GM23338 (cell line): ENCODE measurements around the gene ACOT8. TPM values are rescaled to one million over a fixed set of nuclear protein-coding genes. Genes with fewer than 3 reads are reported as not detected.

ENCODE experiments used
- ATAC-seq: fragments of 200-7000 bp; cut with Tn5 transposase; 3 replicates; pipeline ENCODE4 v1.9.1; 2020
- DNase-seq: peaks from one replicate; pipeline ENCODE4 v3.0.0-alpha.2; 2015; ENCODE audit warnings: low spot score
- H2AFZ ChIP-seq: fragments of 200-600 bp; sonication (generic); 2 replicates; pipeline ENCODE4 v1.8.0; 2016; ENCODE audit warnings: antibody characterized with exemption, mild to moderate bottlenecking, moderate library complexity
- H3F3A ChIP-seq: fragments of 200-600 bp; sonication (generic); replicated peaks from 2 replicates; pipeline ENCODE4 v1.8.0; 2017; ENCODE audit warnings: antibody characterized with exemption, mixed run types, low read depth
- H3K27ac ChIP-seq: fragments of 200-600 bp; sonication (generic); 2 replicates; pipeline ENCODE4 v1.6.1; 2016; ENCODE audit warnings: low read depth
- H3K27me3 ChIP-seq: fragments of 200-600 bp; sonication (generic); 2 replicates; pipeline ENCODE4 v1.8.0; 2016; ENCODE audit warnings: mild to moderate bottlenecking, mixed run types, moderate library complexity; ENCODE audit not compliant: insufficient read depth
- H3K36me3 ChIP-seq: fragments of 200-600 bp; sonication (generic); 2 replicates; pipeline ENCODE4 v1.8.0; 2016; ENCODE audit warnings: mild to moderate bottlenecking; ENCODE audit not compliant: insufficient read depth
- H3K4me1 ChIP-seq: fragments of 200-600 bp; sonication (generic); 2 replicates; pipeline ENCODE4 v1.8.0; 2016; ENCODE audit warnings: mild to moderate bottlenecking, moderate library complexity; ENCODE audit not compliant: insufficient read depth
- H3K4me2 ChIP-seq: fragments of 200-600 bp; sonication (generic); 2 replicates; pipeline ENCODE4 v1.7.1; 2017; ENCODE audit warnings: mixed run types
- H3K4me3 ChIP-seq: fragments of 200-600 bp; sonication (generic); 2 replicates; pipeline ENCODE4 v1.6.1; 2016; ENCODE audit warnings: mixed run types
- H3K79me2 ChIP-seq: fragments of 200-600 bp; sonication (generic); replicated peaks from 2 replicates; pipeline ENCODE4 v1.8.0; 2017; ENCODE audit warnings: mild to moderate bottlenecking; ENCODE audit not compliant: insufficient read depth
- H3K9me2 ChIP-seq: fragments of 200-600 bp; sonication (generic); 2 replicates; pipeline ENCODE4 v1.8.0; 2017; ENCODE audit not compliant: insufficient read depth
- H4K20me1 ChIP-seq: fragments of 200-600 bp; sonication (generic); replicated peaks from 2 replicates; pipeline ENCODE4 v1.8.0; 2017; ENCODE audit warnings: mild to moderate bottlenecking; ENCODE audit not compliant: insufficient read depth
- H3K27ac Mint-ChIP-seq: 2 replicates; pipeline ENCODE4 v1.8.0; 2020; ENCODE audit warnings: inconsistent platforms, mild to moderate bottlenecking, moderate library complexity, mixed read lengths
- H3K27me3 Mint-ChIP-seq: 3 replicates; pipeline ENCODE4 v1.8.0; 2022; ENCODE audit warnings: low read depth, mild to moderate bottlenecking, moderate library complexity, mixed read lengths, inconsistent platforms; ENCODE audit not compliant: insufficient read depth, poor library complexity
- H3K36me3 Mint-ChIP-seq: 3 replicates; pipeline ENCODE4 v1.8.0; 2021; ENCODE audit warnings: low read depth, mild to moderate bottlenecking, inconsistent platforms, moderate library complexity, mixed read lengths
- H3K4me1 Mint-ChIP-seq: 3 replicates; pipeline ENCODE4 v1.8.0; 2020; ENCODE audit warnings: mild to moderate bottlenecking, inconsistent platforms, mixed read lengths
- H3K4me3 Mint-ChIP-seq: 3 replicates; pipeline ENCODE4 v1.8.0; 2021; ENCODE audit warnings: moderate library complexity, mild to moderate bottlenecking, inconsistent platforms, mixed read lengths
- H3K9me3 Mint-ChIP-seq: 3 replicates; pipeline ENCODE4 v1.8.0; 2020; ENCODE audit warnings: moderate library complexity, mild to moderate bottlenecking, inconsistent platforms, mixed read lengths
- CREB1 ChIP-seq: fragments of 250-450 bp; sonication (Bioruptor Pico); IDR thresholded peaks from 2 replicates; pipeline ENCODE4 v1.5.0; 2020; ENCODE audit warnings: low read depth, mild to moderate bottlenecking, moderate library complexity
- ETS1 ChIP-seq: IDR thresholded peaks from 2 replicates; pipeline ENCODE4 v1.6.1; 2016; ENCODE audit warnings: antibody characterized with exemption
- STAT1 ChIP-seq: IDR thresholded peaks from one replicate; pipeline ENCODE4 v1.6.1; 2016; ENCODE audit warnings: antibody characterized with exemption; ENCODE audit not compliant: unreplicated experiment
- ZNF331 ChIP-seq: fragments of 250-450 bp; sonication (Bioruptor Pico); IDR thresholded peaks from 2 replicates; pipeline ENCODE4 v1.5.0; 2020; ENCODE audit warnings: low read depth, mild to moderate bottlenecking, moderate library complexity
- ZNF462 ChIP-seq: fragments of 250-450 bp; sonication (Bioruptor Pico); IDR thresholded peaks from 2 replicates; pipeline ENCODE4 v1.5.0; 2020; ENCODE audit warnings: mild to moderate bottlenecking, moderate library complexity
- polyA plus RNA-seq: library from polyadenylated mRNA; unstranded; fragments of >200 nt; fragmentation: Nextera tagmentation; extraction: Ambion mirVana; gene quantifications from 2 replicates; pipeline ENCODE4 v1.2.1, GENCODE V29; 2016
- total RNA-seq: library from RNA; depleted of rRNA; stranded (reverse); fragments of >200 nt; shearing (Covaris generic); gene quantifications from 2 replicates; pipeline ENCODE4 v1.2.3, GENCODE V29; 2014

ACOT8 gene
- total and polyA plus RNA-seq, 2 experiments from 2014 or later: 42.0 to 75.2 TPM

GRCh38 chr20:45826381-45827019 lies 30.7 kb downstream of the ACOT8 start:
- H3F3A ChIP-seq: peaks cover 13% of the 10 kb centered on the region; the same call in 1 of the 2 replicates
- Mint-ChIP-seq H3K4me1 (peaks cover 27% of the 10 kb centered on the region), H3K27ac (no peak overlapping the region), H3K36me3 (peaks cover 4% of the 10 kb centered on the region; the same call in 1 of the 3 replicates), H3K4me3 (no peak overlapping the region), H3K27me3 (peaks cover 24% of the 10 kb centered on the region), H3K9me3 (no peaks in the 10 kb centered on the region; the same call in 1 of the 3 replicates)
- peaks cover 8% of the 10 kb centered on the region; the same call in 1 of the 2 replicates for H3K4me1 ChIP-seq
- H3K4me3 ChIP-seq: no peak overlapping the region
- no peaks in the 10 kb centered on the region for H3K9me2 ChIP-seq
- peaks cover 9% of the 10 kb centered on the region for H3K27me3 ChIP-seq
- H3K4me2 ChIP-seq: no peak overlapping the region
- no peak overlapping the region for H3K27ac ChIP-seq
- no peak overlapping the region for H2AFZ ChIP-seq
- H3K79me2 ChIP-seq: no peaks in the 10 kb centered on the region
- no peaks in the 10 kb centered on the region for H4K20me1 ChIP-seq
- no peaks in the 10 kb centered on the region for H3K36me3 ChIP-seq
- TF ChIP-seq ZNF331: no peak
- TF ChIP-seq ETS1: no peak
- no peak for TF ChIP-seq STAT1
- TF ChIP-seq CREB1 (CRISPR knock-in tag): no peak
- TF ChIP-seq ZNF462: no peak
- no peak for ATAC-seq
- no peak for DNase-seq
